ENCODE data around the gene GRAMD2A. TPM values are rescaled to one million over a fixed set of nuclear protein-coding genes. Genes with fewer than 3 reads are reported as not detected.

The GRAMD2A gene
- total RNA-seq, 1 donor = 0.63 TPM

GRCh38 chr15:72179950-72180581 is 17.5 kb downstream of the GRAMD2A start:
- TF ChIP-seq, protein P1, sequence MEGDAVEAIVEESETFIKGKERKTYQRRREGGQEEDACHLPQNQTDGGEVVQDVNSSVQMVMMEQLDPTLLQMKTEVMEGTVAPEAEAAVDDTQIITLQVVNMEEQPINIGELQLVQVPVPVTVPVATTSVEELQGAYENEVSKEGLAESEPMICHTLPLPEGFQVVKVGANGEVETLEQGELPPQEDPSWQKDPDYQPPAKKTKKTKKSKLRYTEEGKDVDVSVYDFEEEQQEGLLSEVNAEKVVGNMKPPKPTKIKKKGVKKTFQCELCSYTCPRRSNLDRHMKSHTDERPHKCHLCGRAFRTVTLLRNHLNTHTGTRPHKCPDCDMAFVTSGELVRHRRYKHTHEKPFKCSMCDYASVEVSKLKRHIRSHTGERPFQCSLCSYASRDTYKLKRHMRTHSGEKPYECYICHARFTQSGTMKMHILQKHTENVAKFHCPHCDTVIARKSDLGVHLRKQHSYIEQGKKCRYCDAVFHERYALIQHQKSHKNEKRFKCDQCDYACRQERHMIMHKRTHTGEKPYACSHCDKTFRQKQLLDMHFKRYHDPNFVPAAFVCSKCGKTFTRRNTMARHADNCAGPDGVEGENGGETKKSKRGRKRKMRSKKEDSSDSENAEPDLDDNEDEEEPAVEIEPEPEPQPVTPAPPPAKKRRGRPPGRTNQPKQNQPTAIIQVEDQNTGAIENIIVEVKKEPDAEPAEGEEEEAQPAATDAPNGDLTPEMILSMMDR (IDR thresholded peaks at IDR 0.05; ENCODE audit: insufficient read depth, low read length) = no peak
- no peak overlapping the region for H3K4me3 ChIP-seq (ENCODE audit: low read depth, low read length)
- no peak for DNase-seq (ENCODE audit: low read depth)

DNA sequence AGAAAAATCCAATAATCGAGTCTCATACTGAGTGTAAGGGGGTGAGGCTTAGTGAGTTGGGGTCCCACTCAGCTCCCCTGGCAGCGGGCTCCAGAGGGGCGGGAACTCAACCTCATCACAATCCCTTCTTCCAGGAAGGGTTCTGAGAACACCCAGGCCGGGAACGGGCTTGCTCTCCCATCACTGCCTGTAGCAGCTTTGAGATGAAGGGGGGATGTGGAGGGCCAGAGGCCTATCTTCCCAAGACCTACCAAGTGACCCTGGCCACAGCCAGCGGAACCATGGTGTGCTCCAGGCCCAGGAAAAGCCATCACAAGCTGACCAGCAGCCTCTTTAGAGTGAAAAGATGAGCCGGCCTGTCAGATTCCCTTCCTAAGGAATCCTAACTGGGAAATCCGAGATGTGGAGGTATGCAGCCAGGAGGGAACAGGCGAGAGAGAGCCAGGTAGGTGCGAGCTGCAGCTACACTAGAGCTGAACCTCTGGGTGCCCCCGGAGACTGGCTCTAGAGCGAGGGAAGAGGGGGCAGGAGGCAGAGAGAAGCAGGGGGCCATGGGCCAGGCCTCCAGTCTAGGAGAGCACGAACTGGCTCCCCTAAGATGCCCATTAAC is 18.5 kb downstream of the GRAMD2A start:
- no peak for DNase-seq (ENCODE audit: low read depth)
- no peak overlapping the region for H3K4me3 ChIP-seq (ENCODE audit: low read depth, low read length)
- TF ChIP-seq, protein P1 (IDR thresholded peaks at IDR 0.05; ENCODE audit: insufficient read depth, low read length) = no peak

GRCh38 chr15:72176743-72177142 is 20.8 kb downstream of the GRAMD2A start:
- TF ChIP-seq, protein P1 (IDR thresholded peaks at IDR 0.05; ENCODE audit: insufficient read depth, low read length) = no peak
- DNase-seq (ENCODE audit: low read depth) = no peak
- H3K4me3 ChIP-seq (ENCODE audit: low read depth, low read length) = no peak overlapping the region

DNA sequence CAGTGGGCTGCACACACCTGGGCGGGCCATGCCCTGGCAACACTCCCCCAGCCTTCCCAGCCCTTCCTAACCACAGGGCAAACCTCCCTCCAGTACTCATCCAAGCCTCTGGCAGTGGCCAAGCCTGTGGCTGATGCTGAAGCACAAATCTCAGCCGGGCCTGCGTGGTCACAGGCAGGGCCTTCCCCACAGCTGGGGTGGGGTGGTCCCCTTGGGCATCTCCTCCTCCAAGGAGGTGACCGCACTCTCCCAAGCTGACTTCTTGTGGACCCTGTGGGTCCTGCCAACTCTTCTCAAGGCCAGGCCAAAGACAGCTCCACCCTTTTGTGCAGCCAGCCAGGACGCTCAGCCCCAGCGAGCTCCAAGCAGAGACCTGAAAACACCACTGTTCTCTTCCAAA is 21.4 kb downstream of the GRAMD2A start:
- TF ChIP-seq, protein P1 (IDR thresholded peaks at IDR 0.05; ENCODE audit: insufficient read depth, low read length) = no peak
- DNase-seq (ENCODE audit: low read depth) = peak; percentile 48
- H3K4me3 ChIP-seq (ENCODE audit: low read depth, low read length) = no peak overlapping the region

- H3K4me3 ChIP-seq (ENCODE audit: low read depth, low read length) = no peak overlapping the region
- TF ChIP-seq, protein P1 (IDR thresholded peaks at IDR 0.05; ENCODE audit: insufficient read depth, low read length) = no peak
- DNase-seq (ENCODE audit: low read depth) = no peak
These were observed 22.2 kb downstream of the GRAMD2A start for GRCh38 chr15:72175186-72176044.

- TF ChIP-seq, protein P1 (IDR thresholded peaks at IDR 0.05; ENCODE audit: insufficient read depth, low read length) = no peak
These were observed 22.9 kb downstream of the GRAMD2A start for GRCh38 chr15:72174551-72175165.

More at GRCh38 chr15:72174551-72175165, 22.9 kb downstream of the GRAMD2A start:
- no peak overlapping the region for H3K4me3 ChIP-seq (ENCODE audit: low read depth, low read length)
- DNase-seq (ENCODE audit: low read depth) = no peak
